Measurements from ENCODE around the gene COL25A1.
"Not testable (repeated sequence)": the region's sequence is repeated elsewhere in the genome, so short reads cannot be mapped to it uniquely, and the experiment has no call there.

Gene COL25A1

GRCh38 chr4:108943371-108943770, 359.1 kb downstream of the COL25A1 start:
- no peak for DNase-seq

- no peak for DNase-seq
These were observed 360.5 kb downstream of the COL25A1 start for GRCh38 chr4:108941904-108942430.

- no peak for DNase-seq
These were observed 361.8 kb downstream of the COL25A1 start for GRCh38 chr4:108940634-108941033.

- no peak for DNase-seq
These were observed 362.3 kb downstream of the COL25A1 start for GRCh38 chr4:108940149-108940548.

- no peak for DNase-seq
These were observed 365.4 kb downstream of the COL25A1 start for GRCh38 chr4:108937066-108937465.

- DNase-seq, result not testable (repeated sequence)
These were observed 368.5 kb downstream of the COL25A1 start for GRCh38 chr4:108933925-108934324.

GRCh38 chr4:108933046-108933445, 369.4 kb downstream of the COL25A1 start:
- DNase-seq, result no peak

GRCh38 chr4:108931926-108932325, 370.5 kb downstream of the COL25A1 start:
- no peak for DNase-seq

GRCh38 chr4:108930186-108930585, 372.3 kb downstream of the COL25A1 start:
- DNase-seq, result no peak

- DNase-seq, result no peak
These were observed 375.7 kb downstream of the COL25A1 start for GRCh38 chr4:108926781-108927180.

- no peak for DNase-seq
These were observed 376.4 kb downstream of the COL25A1 start for GRCh38 chr4:108926061-108926460.

GRCh38 chr4:108922191-108922590, 380.3 kb downstream of the COL25A1 start:
- DNase-seq, result no peak

- DNase-seq, result no peak
These were observed 381.9 kb downstream of the COL25A1 start for GRCh38 chr4:108920395-108921087.

GRCh38 chr4:108919226-108919893, 383.1 kb downstream of the COL25A1 start:
- DNase-seq, result no peak

GRCh38 chr4:108917255-108917654, 385.2 kb downstream of the COL25A1 start:
- no peak for DNase-seq

GRCh38 chr4:108916638-108917037, 385.8 kb downstream of the COL25A1 start:
- no peak for DNase-seq

GRCh38 chr4:108906866-108907367, 395.5 kb downstream of the COL25A1 start:
- no peak for DNase-seq

GRCh38 chr4:108906006-108906405, 396.5 kb downstream of the COL25A1 start:
- DNase-seq, result no peak

- no peak for DNase-seq
These were observed 398.8 kb downstream of the COL25A1 start for GRCh38 chr4:108903464-108904221.

- no peak for DNase-seq
These were observed 399.7 kb downstream of the COL25A1 start for GRCh38 chr4:108902769-108903168.

GRCh38 chr4:108901291-108901690, 401.2 kb downstream of the COL25A1 start:
- DNase-seq, result no peak

- no peak for DNase-seq
These were observed 402.4 kb downstream of the COL25A1 start for GRCh38 chr4:108900018-108900580.

GRCh38 chr4:108893468-108893867, 409.0 kb downstream of the COL25A1 start:
- DNase-seq, result no peak

Measured in NCI-H748 treated with DMSO at 0.1 percent for 48 hours (cell line).